ENCODE measurements around the gene POTEB2. TPM values are rescaled to one million over a fixed set of nuclear protein-coding genes. Genes with fewer than 3 reads are reported as not detected.
"Not testable (repeated sequence)": the region's sequence is repeated elsewhere in the genome, so short reads cannot be mapped to it uniquely, and the experiment has no call there.

POTEB2 gene
- total RNA-seq = not detected

DNA sequence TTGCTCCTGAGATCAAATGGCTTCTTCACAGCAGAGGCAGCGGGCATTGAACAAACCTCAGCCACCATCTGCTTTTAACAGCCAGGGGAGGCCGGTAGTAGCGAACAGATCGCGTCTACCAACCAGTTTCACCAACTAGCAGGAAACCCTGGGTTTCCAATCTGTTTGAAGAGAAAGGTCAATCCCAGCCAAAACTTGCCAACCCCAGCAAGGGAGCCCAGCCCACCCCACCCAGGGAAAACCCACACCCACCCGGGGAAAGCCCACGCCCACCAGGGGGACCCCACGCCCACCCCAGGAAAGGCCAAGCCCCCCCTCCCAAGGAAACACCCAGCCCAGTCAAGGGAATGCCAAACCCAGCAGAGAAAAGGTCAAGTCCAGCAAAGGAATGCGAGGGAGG is at the start of gene POTEB2:
Gene POTEB2 (minus strand): TSS at position 101 of the 400 bp plus-strand sequence. CDS start 33 bp downstream, at position 68.
- FAIRE-seq; DNase-seq (ENCODE audit: low spot score in 2 of 2): not testable (repeated sequence)

GRCh38 chr15:20879916-20880315 is 13.8 kb upstream of the POTEB2 start:
- not testable (repeated sequence) for FAIRE-seq; DNase-seq (ENCODE audit: low spot score in 2 of 2)

- FAIRE-seq; DNase-seq (ENCODE audit: low spot score in 2 of 2): not testable (repeated sequence)
These were observed 12.3 kb upstream of the POTEB2 start for GRCh38 chr15:20878464-20878863.

- not testable (repeated sequence) for FAIRE-seq; DNase-seq (ENCODE audit: low spot score in 2 of 2)
These were observed 11.7 kb upstream of the POTEB2 start for GRCh38 chr15:20877819-20878218.

Small RNA genes lying within 50 kb of the gene (small RNA-seq; reads per million reads assigned to genes)
- not detected for gene AC012414.2
- gene MIR3118-2 = not detected
- gene RNU6-749P = not detected
- not detected for gene ZNF519P2

All from frontal cortex (tissue), 4 donors.